ENCODE data around the gene INTS15.
A peak's percentile ranks its signal among the peaks of the same experiment; 100 is the strongest.

DNA sequence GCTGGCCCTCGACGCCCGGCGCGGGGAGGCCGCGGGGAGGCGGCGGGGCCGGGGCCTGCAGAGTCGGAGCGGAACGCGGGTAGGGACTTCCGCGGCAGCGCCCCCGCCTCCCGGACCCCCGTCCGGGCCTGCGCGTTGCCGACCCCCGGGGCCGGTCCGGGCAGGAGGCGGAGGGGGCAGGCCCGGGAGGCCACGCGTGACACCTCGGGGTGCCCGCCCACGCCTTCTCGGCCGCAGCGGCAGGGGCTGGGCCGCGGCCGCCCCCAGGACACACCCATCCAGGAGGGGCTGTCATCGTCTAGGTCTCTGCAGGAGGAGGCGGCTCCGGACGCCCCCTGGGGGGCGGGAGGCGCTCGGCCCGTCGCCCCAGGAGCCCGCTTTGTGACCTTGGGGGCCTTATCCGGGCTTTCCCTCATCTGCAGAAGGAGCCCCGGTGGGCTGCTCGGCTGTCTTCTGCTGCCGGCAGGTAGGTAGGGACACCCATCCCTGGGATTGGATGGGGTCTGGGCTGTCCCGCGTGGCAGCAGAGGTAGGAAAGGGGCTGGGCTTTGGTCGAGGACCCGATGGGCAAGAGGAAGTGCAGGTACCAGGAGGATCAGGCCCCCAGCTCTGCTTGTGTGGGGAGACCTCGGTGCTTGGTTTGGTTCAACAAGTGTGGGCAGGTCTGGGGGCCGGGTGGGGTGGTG lies 47.9 kb downstream of the INTS15 start:
- TF ChIP-seq POLR2AphosphoS5 (IDR thresholded peaks at IDR 0.05) (no peak), CTCF (IDR thresholded peaks at IDR 0.05; ENCODE audit: poor library complexity, severe bottlenecking) (peak; percentile 40), RAD21 (conservative IDR thresholded peaks at IDR 0.05) (no peak), MXI1 (conservative IDR thresholded peaks at IDR 0.05; ENCODE audit: poor library complexity, severe bottlenecking) (no peak), EZH2 (IDR thresholded peaks at IDR 0.05; ENCODE audit: borderline replicate concordance, insufficient read depth, low read length, poor library complexity, severe bottlenecking) (no peak), REST (IDR thresholded peaks at IDR 0.05; ENCODE audit: borderline replicate concordance) (no peak), TAF1 (IDR thresholded peaks at IDR 0.05; ENCODE audit: low read depth) (no peak), EP300 (conservative IDR thresholded peaks at IDR 0.05; ENCODE audit: poor library complexity, severe bottlenecking) (no peak), SMC3 (conservative IDR thresholded peaks at IDR 0.05; ENCODE audit: poor library complexity) (no peak)
